Suprapubic skin (tissue), 4 donors: ENCODE measurements around the gene HACD2.

Source experiments
- CTCF ChIP-seq, 2 donors: fragments of 200-600 bp in 1 of 2; fragments of 450-650 bp in 1 of 2; sonication (generic) in 1 of 2; IDR thresholded peaks; one replicate each; pipeline ENCODE4 v1.5.1; 2016 to 2019; ENCODE audit warnings: antibody characterized with exemption in 2 of 2, mild to moderate bottlenecking in 1 of 2, moderate library complexity in 1 of 2
- EP300 ChIP-seq: sonication (generic); formaldehyde crosslinking; IDR thresholded peaks from one replicate; pipeline ENCODE4 v1.6.1; 2017; ENCODE audit warnings: antibody characterized with exemption
- POLR2A ChIP-seq, 2 donors: fragments of 450-650 bp; IDR thresholded peaks; one replicate each; pipeline ENCODE4 v1.6.1; 2017; ENCODE audit warnings: antibody characterized with exemption in 2 of 2, mild to moderate bottlenecking in 2 of 2, moderate library complexity in 2 of 2
- POLR2AphosphoS5 ChIP-seq, 3 donors: sonication (generic); formaldehyde crosslinking; IDR thresholded peaks; one replicate each; pipeline ENCODE4 v1.6.1; 2017; ENCODE audit warnings: antibody characterized with exemption in 3 of 3

GRCh38 chr3:123503203-123503602, 81.7 kb downstream of the HACD2 start:
- TF ChIP-seq CTCF (IDR thresholded peaks at IDR 0.05), result no peak
- TF ChIP-seq POLR2A (IDR thresholded peaks at IDR 0.05), result no peak
- no peak for TF ChIP-seq POLR2AphosphoS5 (IDR thresholded peaks at IDR 0.05)
- no peak for TF ChIP-seq EP300
